HepG2 (cell line): ENCODE data around the gene AKR1A1. TPM values are rescaled to one million over a fixed set of nuclear protein-coding genes. Genes with fewer than 3 reads are reported as not detected.

Experiments used
- E2F5 ChIP-seq: sonication (generic); formaldehyde crosslinking; conservative IDR thresholded peaks from 2 replicates; pipeline ENCODE4 v1.4.0; 2020; ENCODE audit warnings: missing genetic modification reagents
- FOXJ3 ChIP-seq: sonication (generic); formaldehyde crosslinking; IDR thresholded peaks from 2 replicates; pipeline ENCODE4 v1.4.0; 2020; ENCODE audit warnings: missing genetic modification reagents, mild to moderate bottlenecking, borderline replicate concordance
- MAFG ChIP-seq: sonication (generic); formaldehyde crosslinking; IDR thresholded peaks from 2 replicates; pipeline ENCODE4 v1.5.1; 2020; ENCODE audit warnings: mild to moderate bottlenecking, missing genetic modification reagents
- NFKBIZ ChIP-seq: IDR thresholded peaks from 2 replicates; pipeline ENCODE4 v1.6.1; 2018; ENCODE audit warnings: missing genetic modification reagents, missing compliant biosample characterization
- NKX3-1 ChIP-seq: sonication (generic); formaldehyde crosslinking; IDR thresholded peaks from 2 replicates; pipeline ENCODE4 v1.5.0; 2020; ENCODE audit warnings: missing genetic modification reagents
- NONO ChIP-seq, 2 experiments: fragments of 450-650 bp in 1 of 2; sonication (generic) in 1 of 2; formaldehyde crosslinking in 1 of 2; IDR thresholded peaks in 1 of 2; conservative IDR thresholded peaks in 1 of 2; 2 replicates each; pipeline versions ENCODE4 v1.6.1 to v1.8.0; 2017 to 2022; ENCODE audit warnings: mild to moderate bottlenecking in 1 of 2, missing genetic modification reagents in 1 of 2, moderate library complexity in 1 of 2
- NRL ChIP-seq: sonication (generic); formaldehyde crosslinking; IDR thresholded peaks from 2 replicates; pipeline ENCODE4 v1.5.0; 2020; ENCODE audit warnings: missing genetic modification reagents, mild to moderate bottlenecking, moderate library complexity, borderline replicate concordance
- PHF21A ChIP-seq: sonication (generic); formaldehyde crosslinking; IDR thresholded peaks from 2 replicates; pipeline ENCODE4 v1.5.0; 2020; ENCODE audit warnings: mild to moderate bottlenecking, missing genetic modification reagents
- SIX1 ChIP-seq: sonication (generic); formaldehyde crosslinking; IDR thresholded peaks from 2 replicates; pipeline ENCODE4 v1.4.0; 2020; ENCODE audit warnings: missing genetic modification reagents, borderline replicate concordance
- SP5 ChIP-seq: IDR thresholded peaks from 2 replicates; pipeline ENCODE4 v1.6.1; 2016; ENCODE audit warnings: low read depth, borderline replicate concordance
- ZNF143 ChIP-seq: sonication (generic); formaldehyde crosslinking; IDR thresholded peaks from 2 replicates; pipeline ENCODE4 v1.4.0; 2020; ENCODE audit warnings: missing genetic modification reagents
- ZNF224 ChIP-seq: sonication (generic); formaldehyde crosslinking; IDR thresholded peaks from 2 replicates; pipeline ENCODE4 v1.5.0; 2020; ENCODE audit warnings: mild to moderate bottlenecking, missing genetic modification reagents
- ZNF589 ChIP-seq: sonication (generic); formaldehyde crosslinking; conservative IDR thresholded peaks from 2 replicates; pipeline ENCODE4 v1.8.0; 2022; ENCODE audit warnings: mild to moderate bottlenecking, moderate library complexity, missing genetic modification reagents
- ZNF776 ChIP-seq: sonication (generic); formaldehyde crosslinking; IDR thresholded peaks from 2 replicates; pipeline ENCODE4 v1.4.0; 2020; ENCODE audit warnings: mild to moderate bottlenecking, missing genetic modification reagents
- ZNF792 ChIP-seq: IDR thresholded peaks from 2 replicates; pipeline ENCODE4 v1.6.1; 2016
- polyA plus RNA-seq, 8 experiments: library from polyadenylated mRNA; depleted of rRNA in 3 of 8; stranded (reverse) in 7 of 8; unstranded in 1 of 8; fragments of >200 nt; fragmentation: Illumina TruSeq in 4 of 8; extraction: Trizol in 4 of 8; gene quantifications; 2 replicates each; pipeline versions ENCODE4 v1.2.1 to v1.2.3, GENCODE V29; 2011 to 2016; ENCODE audit warnings: low read depth in 4 of 8, missing spikeins in 1 of 8, mixed read lengths in 1 of 8; ENCODE audit not compliant: insufficient read depth in 1 of 8
- total RNA-seq, 5 experiments: library from RNA; depleted of rRNA; stranded (reverse); fragments of >200 nt; fragmentation: Illumina TruSeq; extraction: Trizol; gene quantifications; 2 replicates each; pipeline ENCODE4 v1.2.3, GENCODE V29; 2016; ENCODE audit warnings: low read depth in 1 of 5
- TF ChIP-seq, protein P1 (sequence below): sonication (generic); formaldehyde crosslinking; IDR thresholded peaks from 2 replicates; pipeline ENCODE4 v1.4.0; 2020; ENCODE audit warnings: missing genetic modification reagents
- TF ChIP-seq, protein P2 (sequence below): sonication (generic); formaldehyde crosslinking; IDR thresholded peaks from 2 replicates; pipeline ENCODE4 v1.4.0; 2020; ENCODE audit warnings: missing genetic modification reagents
- TF ChIP-seq, protein P3 (sequence below): sonication (generic); formaldehyde crosslinking; IDR thresholded peaks from 2 replicates; pipeline ENCODE4 v1.4.0; 2020; ENCODE audit warnings: missing genetic modification reagents
- TF ChIP-seq, protein P4 (sequence below): sonication (generic); formaldehyde crosslinking; IDR thresholded peaks from 2 replicates; pipeline ENCODE4 v1.4.0; 2020; ENCODE audit warnings: missing genetic modification reagents

AKR1A1 gene
- total and polyA plus RNA-seq, 2 of the 13 experiments (the other 11 are each of a cell fraction or from before 2014, with no cell fraction given): 181 to 217 TPM

GRCh38 chr1:45521413-45522323, 29.0 kb upstream of the AKR1A1 start, which contains the start of gene PRDX1 (continued):
- TF ChIP-seq ZNF589 (CRISPR knock-in tag): no peak; the same call in 1 of the 2 replicates
- peak; percentile 87 for TF ChIP-seq ZNF776 (CRISPR knock-in tag)
- TF ChIP-seq, protein P1, sequence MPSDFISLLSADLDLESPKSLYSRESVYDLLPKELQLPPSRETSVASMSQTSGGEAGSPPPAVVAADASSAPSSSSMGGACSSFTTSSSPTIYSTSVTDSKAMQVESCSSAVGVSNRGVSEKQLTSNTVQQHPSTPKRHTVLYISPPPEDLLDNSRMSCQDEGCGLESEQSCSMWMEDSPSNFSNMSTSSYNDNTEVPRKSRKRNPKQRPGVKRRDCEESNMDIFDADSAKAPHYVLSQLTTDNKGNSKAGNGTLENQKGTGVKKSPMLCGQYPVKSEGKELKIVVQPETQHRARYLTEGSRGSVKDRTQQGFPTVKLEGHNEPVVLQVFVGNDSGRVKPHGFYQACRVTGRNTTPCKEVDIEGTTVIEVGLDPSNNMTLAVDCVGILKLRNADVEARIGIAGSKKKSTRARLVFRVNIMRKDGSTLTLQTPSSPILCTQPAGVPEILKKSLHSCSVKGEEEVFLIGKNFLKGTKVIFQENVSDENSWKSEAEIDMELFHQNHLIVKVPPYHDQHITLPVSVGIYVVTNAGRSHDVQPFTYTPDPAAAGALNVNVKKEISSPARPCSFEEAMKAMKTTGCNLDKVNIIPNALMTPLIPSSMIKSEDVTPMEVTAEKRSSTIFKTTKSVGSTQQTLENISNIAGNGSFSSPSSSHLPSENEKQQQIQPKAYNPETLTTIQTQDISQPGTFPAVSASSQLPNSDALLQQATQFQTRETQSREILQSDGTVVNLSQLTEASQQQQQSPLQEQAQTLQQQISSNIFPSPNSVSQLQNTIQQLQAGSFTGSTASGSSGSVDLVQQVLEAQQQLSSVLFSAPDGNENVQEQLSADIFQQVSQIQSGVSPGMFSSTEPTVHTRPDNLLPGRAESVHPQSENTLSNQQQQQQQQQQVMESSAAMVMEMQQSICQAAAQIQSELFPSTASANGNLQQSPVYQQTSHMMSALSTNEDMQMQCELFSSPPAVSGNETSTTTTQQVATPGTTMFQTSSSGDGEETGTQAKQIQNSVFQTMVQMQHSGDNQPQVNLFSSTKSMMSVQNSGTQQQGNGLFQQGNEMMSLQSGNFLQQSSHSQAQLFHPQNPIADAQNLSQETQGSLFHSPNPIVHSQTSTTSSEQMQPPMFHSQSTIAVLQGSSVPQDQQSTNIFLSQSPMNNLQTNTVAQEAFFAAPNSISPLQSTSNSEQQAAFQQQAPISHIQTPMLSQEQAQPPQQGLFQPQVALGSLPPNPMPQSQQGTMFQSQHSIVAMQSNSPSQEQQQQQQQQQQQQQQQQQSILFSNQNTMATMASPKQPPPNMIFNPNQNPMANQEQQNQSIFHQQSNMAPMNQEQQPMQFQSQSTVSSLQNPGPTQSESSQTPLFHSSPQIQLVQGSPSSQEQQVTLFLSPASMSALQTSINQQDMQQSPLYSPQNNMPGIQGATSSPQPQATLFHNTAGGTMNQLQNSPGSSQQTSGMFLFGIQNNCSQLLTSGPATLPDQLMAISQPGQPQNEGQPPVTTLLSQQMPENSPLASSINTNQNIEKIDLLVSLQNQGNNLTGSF (CRISPR knock-in tag): peak; percentile 87; the same call in 1 of the 2 replicates
- peak; percentile 96 for TF ChIP-seq MAFG (CRISPR knock-in tag)
- peak; percentile 96 for TF ChIP-seq ZNF792 (CRISPR knock-in tag)
- peak; percentile 91 for TF ChIP-seq NFKBIZ (CRISPR knock-in tag)
- TF ChIP-seq SIX1 (CRISPR knock-in tag): peak; percentile 67; the same call in 1 of the 2 replicates
- TF ChIP-seq E2F5 (CRISPR knock-in tag): peak; percentile 70; the same call in 1 of the 2 replicates
- peak; percentile 64; the same call in 1 of the 2 replicates for TF ChIP-seq ZNF224 (CRISPR knock-in tag)
- TF ChIP-seq, protein P2, sequence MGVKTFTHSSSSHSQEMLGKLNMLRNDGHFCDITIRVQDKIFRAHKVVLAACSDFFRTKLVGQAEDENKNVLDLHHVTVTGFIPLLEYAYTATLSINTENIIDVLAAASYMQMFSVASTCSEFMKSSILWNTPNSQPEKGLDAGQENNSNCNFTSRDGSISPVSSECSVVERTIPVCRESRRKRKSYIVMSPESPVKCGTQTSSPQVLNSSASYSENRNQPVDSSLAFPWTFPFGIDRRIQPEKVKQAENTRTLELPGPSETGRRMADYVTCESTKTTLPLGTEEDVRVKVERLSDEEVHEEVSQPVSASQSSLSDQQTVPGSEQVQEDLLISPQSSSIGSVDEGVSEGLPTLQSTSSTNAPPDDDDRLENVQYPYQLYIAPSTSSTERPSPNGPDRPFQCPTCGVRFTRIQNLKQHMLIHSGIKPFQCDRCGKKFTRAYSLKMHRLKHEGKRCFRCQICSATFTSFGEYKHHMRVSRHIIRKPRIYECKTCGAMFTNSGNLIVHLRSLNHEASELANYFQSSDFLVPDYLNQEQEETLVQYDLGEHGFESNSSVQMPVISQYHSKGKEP (CRISPR knock-in tag): peak; percentile 95
- peak; percentile 86 for TF ChIP-seq NKX3-1 (CRISPR knock-in tag)
- peak; percentile 96 for TF ChIP-seq NRL
- TF ChIP-seq, protein P3, sequence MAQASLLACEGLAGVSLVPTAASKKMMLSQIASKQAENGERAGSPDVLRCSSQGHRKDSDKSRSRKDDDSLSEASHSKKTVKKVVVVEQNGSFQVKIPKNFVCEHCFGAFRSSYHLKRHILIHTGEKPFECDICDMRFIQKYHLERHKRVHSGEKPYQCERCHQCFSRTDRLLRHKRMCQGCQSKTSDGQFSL (CRISPR knock-in tag): 0 out of 2 replicates have a peak, but pooled peaks have one; percentile 75
- peak; percentile 81; the same call in 1 of the 2 replicates for TF ChIP-seq PHF21A (CRISPR knock-in tag)
- peak; percentile 85 for TF ChIP-seq SP5 (CRISPR knock-in tag)
- TF ChIP-seq, protein P4, sequence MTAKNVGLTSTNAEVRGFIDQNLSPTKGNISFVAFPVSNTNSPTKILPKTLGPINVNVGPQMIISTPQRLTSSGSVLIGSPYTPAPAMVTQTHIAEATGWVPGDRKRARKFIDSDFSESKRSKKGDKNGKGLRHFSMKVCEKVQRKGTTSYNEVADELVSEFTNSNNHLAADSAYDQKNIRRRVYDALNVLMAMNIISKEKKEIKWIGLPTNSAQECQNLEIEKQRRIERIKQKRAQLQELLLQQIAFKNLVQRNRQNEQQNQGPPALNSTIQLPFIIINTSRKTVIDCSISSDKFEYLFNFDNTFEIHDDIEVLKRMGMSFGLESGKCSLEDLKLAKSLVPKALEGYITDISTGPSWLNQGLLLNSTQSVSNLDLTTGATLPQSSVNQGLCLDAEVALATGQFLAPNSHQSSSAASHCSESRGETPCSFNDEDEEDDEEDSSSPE: no peak; the same call in 1 of the 2 replicates
- TF ChIP-seq ZNF143 (CRISPR knock-in tag): peak; percentile 69; the same call in 1 of the 2 replicates
- no peak for TF ChIP-seq NONO (IDR thresholded peaks at IDR 0.05)
- TF ChIP-seq NONO (CRISPR knock-in tag; conservative IDR thresholded peaks at IDR 0.05): peak; percentile 87
- TF ChIP-seq FOXJ3: peak; percentile 59; the same call in 1 of the 2 replicates
